Activated CD8-positive, alpha-beta memory T cell treated with anti-CD3 and anti-CD28 coated beads, Interleukin-2, amount 50 U/mL, for 1 hour (primary cell): ENCODE measurements around the gene ZNF593.

Experiments
- DNase-seq: peaks from one replicate; pipeline ENCODE4 v3.0.0-alpha.2; 2020; ENCODE audit errors: extremely low read depth

ZNF593 gene

DNA sequence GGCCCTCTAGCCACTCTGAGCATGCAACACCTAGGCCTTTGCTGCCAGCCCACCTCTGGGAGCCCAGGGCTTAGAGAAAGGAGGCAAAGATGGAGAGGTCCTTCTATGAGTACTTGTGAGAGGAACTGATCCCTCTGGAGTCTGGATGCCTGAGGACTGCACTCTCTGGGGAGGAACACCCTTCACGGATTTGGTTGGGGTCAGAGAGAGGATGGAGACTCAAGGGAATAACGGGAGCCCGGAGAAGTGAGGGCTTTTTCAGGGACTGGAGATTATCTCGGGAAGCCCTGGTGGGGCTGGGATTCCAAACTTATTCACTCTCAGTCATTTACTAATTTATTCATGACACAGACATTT, 532 bp upstream of the ZNF593 start:
- DNase-seq = no peak

DNA sequence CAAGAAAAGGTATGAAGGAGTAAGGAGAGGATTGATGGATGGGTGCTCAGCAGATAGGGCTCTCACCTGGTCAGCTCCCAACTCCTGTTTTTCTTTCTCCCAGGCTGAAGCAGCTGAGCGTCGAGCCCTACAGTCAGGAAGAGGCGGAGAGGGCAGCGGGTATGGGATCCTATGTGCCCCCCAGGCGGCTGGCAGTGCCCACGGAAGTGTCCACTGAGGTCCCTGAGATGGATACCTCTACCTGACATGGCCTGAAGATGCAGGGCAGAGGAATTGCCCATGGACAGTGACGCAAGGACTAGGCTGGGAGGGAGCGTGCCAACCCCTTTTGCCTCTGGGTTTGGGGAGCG, 739 bp downstream of the ZNF593 start:
- DNase-seq = no peak

DNA sequence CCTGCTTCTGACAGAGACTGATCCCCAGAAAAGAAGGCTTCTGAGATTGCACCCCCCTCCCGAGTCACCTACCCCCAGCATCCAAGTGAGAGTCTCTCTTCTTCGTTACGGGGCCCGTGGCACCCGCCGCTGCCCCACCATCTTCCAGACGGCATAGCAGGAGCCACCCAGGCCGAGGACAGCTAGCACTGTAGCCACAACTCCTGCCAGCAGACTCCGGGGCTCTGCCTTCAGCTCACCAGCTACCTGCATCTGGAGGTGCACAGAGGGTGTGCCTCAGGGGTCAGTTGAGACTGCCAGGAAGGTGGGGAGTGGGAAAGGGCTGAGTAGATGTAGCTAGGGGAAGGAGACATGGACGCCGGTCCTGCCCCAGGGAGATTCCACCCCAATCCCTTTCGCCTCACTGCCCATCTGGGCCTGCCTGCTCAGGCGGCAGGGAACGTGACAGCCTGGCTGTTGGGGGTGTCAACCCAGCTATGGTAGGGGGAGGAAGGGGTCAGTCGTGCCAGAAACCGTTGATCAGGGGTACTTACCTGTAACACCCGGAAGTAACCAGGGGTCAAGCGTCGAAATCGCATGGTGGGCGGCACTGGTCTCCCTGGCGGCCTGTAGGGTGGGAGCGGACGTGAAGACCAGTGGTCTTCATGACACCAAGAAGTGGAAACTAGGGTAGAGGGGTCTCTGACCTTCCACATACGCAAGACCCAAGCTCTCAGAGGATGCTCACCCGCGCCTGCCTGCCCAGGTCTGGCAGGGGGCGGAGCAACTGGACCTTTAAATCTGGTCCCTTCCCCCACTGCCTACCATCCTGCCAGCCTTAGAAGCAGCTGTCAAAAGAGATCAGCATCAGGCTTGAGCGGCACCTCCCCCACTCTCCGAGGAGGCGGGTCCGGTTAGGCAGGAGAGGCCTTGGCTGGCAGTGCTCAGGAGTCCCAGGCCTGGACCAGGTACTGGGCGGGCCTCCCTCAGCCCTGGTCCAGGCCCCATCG, 1.7 kb downstream of the ZNF593 start, which contains the start of gene ZNF593OS:
Gene ZNF593OS (minus strand): TSS at position 749 of the 989 bp plus-strand sequence. CDS start 171 bp downstream, at position 578.
- no peak for DNase-seq

GRCh38 chr1:26175346-26175745, 5.6 kb downstream of the ZNF593 start:
- DNase-seq = no peak

DNA sequence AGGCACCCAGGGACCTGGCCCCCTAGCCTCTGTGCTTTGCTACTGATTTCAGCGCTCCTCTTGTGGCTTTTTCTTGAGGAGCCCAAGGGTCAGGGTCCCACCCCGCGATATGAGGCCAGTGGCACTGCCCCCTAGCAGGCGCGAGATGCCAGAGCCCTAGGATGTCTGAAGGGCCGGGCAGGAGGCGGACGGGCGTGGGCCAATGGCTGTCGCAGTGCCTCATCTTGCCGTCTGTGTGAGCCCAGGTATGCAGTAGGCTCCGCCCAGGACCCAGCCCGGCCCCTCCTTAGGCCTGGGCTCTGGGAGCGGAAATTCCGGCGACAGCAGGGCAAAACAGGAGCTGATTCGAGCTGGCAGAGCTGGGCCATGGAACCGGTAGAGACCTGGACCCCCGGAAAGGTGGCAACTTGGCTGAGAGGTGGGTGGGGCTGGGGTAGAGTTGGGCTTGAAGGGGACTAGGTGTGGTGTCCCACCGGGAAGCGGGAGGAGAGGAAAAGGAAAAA, 7.5 kb downstream of the ZNF593 start, which contains the start of gene CNKSR1:
Gene CNKSR1 (plus strand): TSS at position 310 of the 503 bp plus-strand sequence. CDS start 57 bp downstream, at position 367.
- DNase-seq = no peak

GRCh38 chr1:26180010-26180506, 10.3 kb downstream of the ZNF593 start:
- no peak for DNase-seq

DNA sequence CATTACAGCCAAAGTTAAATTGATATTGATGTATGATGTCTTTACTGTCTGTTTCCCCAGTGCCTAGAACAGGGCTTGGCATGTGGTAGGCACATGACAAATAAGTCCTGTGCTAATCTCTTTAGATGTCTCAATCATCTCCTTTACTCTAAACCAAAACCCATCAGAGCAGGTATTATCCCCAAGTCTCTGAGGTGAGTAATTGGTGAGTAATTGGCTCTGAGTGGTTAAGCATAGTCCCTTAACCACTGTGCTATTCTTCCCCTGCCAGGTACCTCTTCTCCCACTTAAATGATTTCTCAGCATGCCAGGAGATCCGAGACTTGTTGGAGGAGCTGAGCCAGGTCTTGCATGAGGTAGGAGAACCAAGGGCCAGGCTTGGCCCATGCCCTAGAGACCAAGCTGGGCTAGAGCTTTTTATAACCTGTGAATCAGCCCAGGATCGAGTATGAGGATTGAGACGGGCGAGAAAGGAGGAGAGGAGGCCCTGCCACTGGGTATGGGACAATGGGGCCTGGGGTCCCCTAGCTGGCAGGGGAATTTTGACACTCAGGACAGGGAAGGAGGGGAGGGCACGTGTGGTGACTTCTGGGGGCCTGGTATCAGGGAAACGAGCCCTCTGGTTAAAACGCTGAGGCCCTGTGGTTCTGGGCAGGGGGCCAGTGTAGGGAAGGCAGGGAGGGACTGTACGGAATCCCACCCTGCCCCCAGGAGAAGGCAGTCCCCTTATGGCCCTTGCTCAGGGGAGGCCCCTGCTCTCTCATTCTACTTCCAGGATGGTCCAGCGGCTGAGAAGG, 12.1 kb downstream of the ZNF593 start:
- DNase-seq = no peak

GRCh38 chr1:26182383-26182696, 12.6 kb downstream of the ZNF593 start:
- DNase-seq = no peak

DNA sequence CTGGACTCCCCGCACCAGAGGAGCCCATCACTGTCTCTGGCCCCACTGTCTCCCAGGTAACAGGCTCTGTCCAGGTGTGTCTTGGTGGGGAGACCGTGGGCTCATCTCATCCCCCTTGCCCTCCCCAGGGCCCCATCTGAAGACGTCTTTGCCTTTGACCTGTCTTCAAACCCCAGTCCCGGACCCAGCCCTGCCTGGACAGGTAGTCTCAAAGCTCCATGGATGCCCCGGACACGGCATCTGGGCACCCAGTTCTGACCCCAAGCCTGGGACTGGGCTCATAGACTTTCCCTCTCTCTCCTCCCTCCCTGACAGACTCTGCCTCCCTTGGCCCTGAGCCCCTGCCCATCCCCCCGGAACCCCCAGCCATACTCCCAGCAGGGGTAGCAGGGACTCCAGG, 14.4 kb downstream of the ZNF593 start:
- no peak for DNase-seq

- DNase-seq = no peak
These were observed 15.2 kb downstream of the ZNF593 start for GRCh38 chr1:26184883-26185282.

DNA sequence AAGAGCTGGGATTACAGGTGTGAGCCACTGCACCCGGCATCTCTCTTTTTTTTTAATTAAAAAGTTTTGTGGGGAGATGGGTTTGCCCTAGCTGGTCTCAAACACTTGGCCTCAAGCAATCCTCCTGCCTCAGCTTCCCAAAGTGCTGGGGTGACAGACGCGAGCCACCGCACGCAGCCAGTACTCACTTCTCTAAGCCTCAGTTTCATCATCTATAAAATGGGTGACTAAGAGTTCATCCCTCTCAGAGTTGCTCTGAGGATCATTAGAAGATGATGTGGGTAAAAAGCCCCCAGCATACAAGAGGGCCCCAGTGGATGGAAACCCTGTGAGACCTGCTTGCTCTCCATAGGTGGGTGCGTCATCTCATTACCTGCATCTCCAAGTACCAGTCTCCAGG, 18.2 kb downstream of the ZNF593 start:
- DNase-seq = no peak

DNA sequence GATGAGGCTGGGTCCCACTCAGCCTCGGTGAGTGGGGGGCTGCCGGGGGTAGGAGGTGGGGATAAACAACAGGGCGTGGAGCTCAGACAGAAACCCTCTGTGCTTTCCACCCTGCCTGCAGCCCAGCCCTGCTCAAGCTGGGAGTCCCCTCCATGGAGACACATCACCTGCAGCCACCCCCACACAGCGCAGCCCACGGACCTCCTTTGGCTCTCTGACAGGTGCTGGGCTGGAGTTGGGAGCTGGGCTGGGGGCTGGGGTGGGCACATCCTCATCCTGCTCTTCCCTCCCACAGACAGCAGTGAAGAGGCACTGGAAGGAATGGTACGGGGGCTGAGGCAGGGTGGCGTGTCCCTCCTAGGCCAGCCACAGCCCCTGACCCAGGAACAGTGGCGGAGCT, 18.8 kb downstream of the ZNF593 start:
- no peak for DNase-seq

DNA sequence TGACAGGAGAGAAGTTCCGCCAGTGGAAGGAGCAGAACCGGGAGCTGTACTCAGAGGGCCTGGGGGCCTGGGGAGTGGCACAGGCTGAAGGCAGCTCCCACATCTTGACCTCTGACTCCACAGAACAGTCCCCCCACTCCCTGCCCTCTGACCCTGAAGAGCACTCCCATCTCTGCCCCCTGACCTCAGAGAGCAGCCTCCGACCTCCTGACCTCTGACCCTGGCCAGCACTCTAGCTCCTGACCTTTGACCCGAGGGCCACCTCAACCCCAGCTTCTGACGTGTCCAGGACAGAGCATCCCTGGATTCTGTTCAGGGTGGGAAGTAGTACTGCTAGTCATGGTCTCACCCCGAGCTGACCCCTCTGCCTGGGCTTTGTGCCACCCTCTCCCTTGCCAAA, 19.6 kb downstream of the ZNF593 start:
- no peak for DNase-seq

- no peak for DNase-seq
These were observed 20.1 kb downstream of the ZNF593 start for GRCh38 chr1:26189751-26190275.

DNA sequence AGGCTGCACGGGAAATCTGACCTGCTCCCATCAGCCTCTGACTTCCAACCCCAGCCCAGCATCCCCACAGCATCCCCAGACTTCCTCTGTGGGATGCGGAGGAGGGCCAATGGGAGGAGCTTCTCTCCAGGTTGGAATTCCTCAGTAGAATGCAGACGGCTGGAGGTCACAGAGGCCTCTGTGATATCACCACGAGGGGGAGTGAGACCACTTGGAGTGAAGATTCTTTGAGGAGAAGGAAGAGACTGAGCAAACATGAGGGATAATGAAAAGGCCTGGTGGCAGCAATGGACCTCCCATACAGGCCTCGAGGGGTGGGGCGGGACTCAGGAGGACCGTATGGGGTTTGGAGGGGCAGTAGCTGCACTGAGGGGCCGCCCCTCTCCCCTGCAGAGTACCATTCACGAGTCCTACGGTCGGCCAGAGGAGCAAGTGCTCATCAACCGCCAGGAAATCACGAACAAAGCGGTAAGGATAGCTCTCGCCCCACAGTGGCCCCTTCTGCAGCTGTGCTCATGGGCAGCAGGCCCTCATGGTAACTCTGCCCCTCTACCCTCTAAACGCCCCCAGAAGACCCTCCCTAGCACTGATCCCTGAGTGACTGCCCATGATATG, 20.8 kb downstream of the ZNF593 start, which contains the start of gene CATSPER4:
Gene CATSPER4 (plus strand): TSS at position 230 of the 615 bp plus-strand sequence. CDS start 26 bp downstream, at position 256.
- DNase-seq = no peak

DNA sequence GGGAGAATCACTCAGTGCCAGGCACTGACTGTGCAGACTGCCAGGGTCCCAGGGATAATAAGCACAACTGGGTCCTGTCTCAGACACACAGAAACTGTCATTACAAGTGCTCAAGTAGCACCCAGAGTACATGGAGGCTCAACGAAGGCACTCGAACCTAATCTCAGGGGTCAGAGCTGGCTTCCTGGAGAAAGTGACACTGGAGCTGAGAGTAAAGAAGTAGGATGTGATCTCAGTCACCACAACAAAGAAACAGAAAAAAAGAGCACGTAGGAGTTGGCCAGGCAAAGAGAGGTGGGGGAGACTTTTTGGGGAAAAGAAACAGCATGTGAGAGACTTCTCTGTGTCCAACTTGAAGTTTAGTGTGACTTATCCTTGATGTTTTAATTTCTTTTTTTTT, 22.0 kb downstream of the ZNF593 start:
- no peak for DNase-seq

- no peak for DNase-seq
These were observed 26.1 kb downstream of the ZNF593 start for GRCh38 chr1:26195805-26196204.

DNA sequence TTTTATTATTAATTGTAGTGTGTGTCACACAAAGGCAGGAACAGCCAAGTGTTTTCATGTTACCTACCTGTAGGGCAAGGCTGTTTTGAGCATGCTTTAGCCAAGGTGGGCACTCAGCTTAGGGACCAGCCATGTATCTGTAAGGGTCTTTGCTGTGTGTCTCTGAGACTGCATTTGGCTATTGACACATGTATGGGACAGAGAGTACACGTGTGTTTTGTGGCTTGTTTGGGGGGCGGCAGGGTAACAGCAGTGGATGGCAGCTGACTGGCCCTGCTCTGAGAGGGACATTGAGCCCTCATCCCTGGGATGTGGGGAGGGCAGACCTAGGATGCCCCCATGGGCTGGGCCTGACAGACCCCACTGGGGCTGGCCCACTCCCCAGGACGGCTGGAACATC, 27.6 kb downstream of the ZNF593 start:
- no peak for DNase-seq

- DNase-seq = no peak
These were observed 28.1 kb downstream of the ZNF593 start for GRCh38 chr1:26197813-26198212.

- no peak for DNase-seq
These were observed 30.7 kb downstream of the ZNF593 start for GRCh38 chr1:26200413-26200812.

DNA sequence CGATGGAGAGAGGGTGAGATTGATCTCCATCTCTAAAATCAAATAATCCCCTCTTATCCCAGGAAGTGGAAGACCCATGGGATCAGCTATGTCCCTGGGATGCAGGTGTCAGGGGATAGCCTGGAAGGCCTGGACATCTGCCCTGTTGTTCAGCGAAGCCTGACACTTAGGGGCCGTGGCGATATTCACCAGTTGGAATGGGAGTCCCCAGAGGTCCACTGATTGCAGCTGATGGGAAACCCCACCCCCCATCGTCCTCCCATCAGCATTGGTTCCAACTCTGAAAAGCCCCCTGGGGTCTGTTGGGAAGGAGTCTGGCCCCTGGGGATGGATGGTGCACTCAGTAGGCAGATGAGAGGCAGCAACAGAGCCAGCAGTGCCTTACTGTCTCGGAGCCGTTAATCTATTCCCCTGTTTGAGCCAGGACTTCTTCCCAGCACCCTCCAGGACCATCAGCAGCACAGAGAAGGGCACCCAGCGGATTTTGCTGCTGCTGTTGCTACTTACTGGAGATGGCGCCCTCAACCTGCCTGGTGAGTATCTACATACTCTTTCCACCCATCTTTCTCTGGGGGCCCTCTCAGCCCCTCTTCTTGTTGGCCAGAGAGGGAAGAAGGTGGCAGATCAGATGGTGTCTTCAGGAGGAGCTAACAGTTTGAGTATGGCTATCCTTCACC, 34.1 kb downstream of the ZNF593 start:
- DNase-seq = no peak
